Progenitor cell of endocrine pancreas (in vitro differentiated cells): ENCODE measurements around the gene CNPY1. TPM values are rescaled to one million over a fixed set of nuclear protein-coding genes. Genes with fewer than 3 reads are reported as not detected.
A peak's percentile ranks its signal among the peaks of the same experiment; 100 is the strongest.

ENCODE experiments used
- DNase-seq: peaks from one replicate; pipeline ENCODE4 v3.0.0; 2021; ENCODE audit warnings: low spot score; ENCODE audit not compliant: unreplicated experiment
- H3K27ac Mint-ChIP-seq: 2 replicates; pipeline ENCODE4 v1.8.0; 2021; ENCODE audit warnings: mild to moderate bottlenecking, moderate library complexity, mixed read lengths
- H3K27me3 Mint-ChIP-seq: 2 replicates; pipeline ENCODE4 v1.8.0; 2021; ENCODE audit warnings: mixed read lengths
- H3K36me3 Mint-ChIP-seq: 2 replicates; pipeline ENCODE4 v1.8.0; 2022; ENCODE audit warnings: mixed read lengths; ENCODE audit not compliant: insufficient read depth
- H3K4me1 Mint-ChIP-seq: 2 replicates; pipeline ENCODE4 v1.8.0; 2021; ENCODE audit warnings: low read depth, mixed read lengths
- H3K4me3 Mint-ChIP-seq: 2 replicates; pipeline ENCODE4 v1.8.0; 2021; ENCODE audit warnings: low read depth, mild to moderate bottlenecking, moderate library complexity, mixed read lengths
- H3K9me3 Mint-ChIP-seq: 2 replicates; pipeline ENCODE4 v1.8.0; 2021; ENCODE audit warnings: low read depth, mixed read lengths
- total RNA-seq: library from RNA; stranded (reverse); gene quantifications from 2 replicates; pipeline ENCODE4 v1.2.1, GENCODE V29; 2021
- TF ChIP-seq, protein P1 (sequence below): fragments of 200-600 bp; sonication (generic); IDR thresholded peaks from one replicate; pipeline ENCODE4 v1.5.0; 2021; ENCODE audit warnings: antibody characterized with exemption, mild to moderate bottlenecking; ENCODE audit not compliant: unreplicated experiment

Gene CNPY1
- total RNA-seq, 1 donor from 2014 or later: not detected

DNA sequence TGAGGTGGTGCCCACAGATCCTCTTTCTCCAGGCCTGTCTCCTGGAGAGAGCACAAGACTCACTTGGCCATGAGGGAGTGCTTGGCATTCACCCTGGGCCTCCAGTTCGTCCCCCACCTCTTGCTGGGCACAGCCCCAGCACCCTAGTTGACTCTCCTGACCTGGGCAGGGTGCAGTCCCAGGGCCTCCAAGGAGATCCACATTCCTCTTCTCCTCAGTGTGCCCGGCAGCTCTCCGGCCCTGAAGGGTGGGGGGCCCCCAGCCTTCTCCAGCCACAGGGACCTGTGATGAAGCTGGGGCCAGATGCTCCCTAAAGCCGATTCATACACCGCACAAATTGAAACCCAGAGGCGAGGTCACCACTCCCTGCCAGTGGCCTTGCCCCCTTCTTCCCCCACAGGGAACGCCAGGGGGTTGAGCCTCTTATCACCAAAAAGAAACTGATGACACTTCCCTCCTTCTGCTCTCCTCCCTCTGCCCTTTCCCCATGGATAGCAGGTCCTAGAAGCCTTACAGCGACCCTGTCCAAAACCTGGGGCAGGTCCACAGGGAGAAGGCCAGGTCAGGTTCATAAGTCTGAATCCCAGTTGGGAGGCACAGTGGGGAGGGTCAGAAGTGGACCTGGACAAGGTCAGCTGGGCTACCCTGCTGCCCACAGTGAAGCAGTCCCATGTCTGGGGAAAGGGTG is 85.3 kb downstream of the CNPY1 start:
- H3K4me3 Mint-ChIP-seq: no peak overlapping the region
- H3K27me3 Mint-ChIP-seq: peaks cover 85% of the 10 kb centered on the region
- peaks cover 5% of the 10 kb centered on the region for H3K4me1 Mint-ChIP-seq
- no peaks in the 10 kb centered on the region for H3K9me3 Mint-ChIP-seq
- H3K36me3 Mint-ChIP-seq: no peaks in the 10 kb centered on the region
- TF ChIP-seq, protein P1, sequence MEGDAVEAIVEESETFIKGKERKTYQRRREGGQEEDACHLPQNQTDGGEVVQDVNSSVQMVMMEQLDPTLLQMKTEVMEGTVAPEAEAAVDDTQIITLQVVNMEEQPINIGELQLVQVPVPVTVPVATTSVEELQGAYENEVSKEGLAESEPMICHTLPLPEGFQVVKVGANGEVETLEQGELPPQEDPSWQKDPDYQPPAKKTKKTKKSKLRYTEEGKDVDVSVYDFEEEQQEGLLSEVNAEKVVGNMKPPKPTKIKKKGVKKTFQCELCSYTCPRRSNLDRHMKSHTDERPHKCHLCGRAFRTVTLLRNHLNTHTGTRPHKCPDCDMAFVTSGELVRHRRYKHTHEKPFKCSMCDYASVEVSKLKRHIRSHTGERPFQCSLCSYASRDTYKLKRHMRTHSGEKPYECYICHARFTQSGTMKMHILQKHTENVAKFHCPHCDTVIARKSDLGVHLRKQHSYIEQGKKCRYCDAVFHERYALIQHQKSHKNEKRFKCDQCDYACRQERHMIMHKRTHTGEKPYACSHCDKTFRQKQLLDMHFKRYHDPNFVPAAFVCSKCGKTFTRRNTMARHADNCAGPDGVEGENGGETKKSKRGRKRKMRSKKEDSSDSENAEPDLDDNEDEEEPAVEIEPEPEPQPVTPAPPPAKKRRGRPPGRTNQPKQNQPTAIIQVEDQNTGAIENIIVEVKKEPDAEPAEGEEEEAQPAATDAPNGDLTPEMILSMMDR: no peak
- no peak overlapping the region for H3K27ac Mint-ChIP-seq
- DNase-seq: no peak

DNA sequence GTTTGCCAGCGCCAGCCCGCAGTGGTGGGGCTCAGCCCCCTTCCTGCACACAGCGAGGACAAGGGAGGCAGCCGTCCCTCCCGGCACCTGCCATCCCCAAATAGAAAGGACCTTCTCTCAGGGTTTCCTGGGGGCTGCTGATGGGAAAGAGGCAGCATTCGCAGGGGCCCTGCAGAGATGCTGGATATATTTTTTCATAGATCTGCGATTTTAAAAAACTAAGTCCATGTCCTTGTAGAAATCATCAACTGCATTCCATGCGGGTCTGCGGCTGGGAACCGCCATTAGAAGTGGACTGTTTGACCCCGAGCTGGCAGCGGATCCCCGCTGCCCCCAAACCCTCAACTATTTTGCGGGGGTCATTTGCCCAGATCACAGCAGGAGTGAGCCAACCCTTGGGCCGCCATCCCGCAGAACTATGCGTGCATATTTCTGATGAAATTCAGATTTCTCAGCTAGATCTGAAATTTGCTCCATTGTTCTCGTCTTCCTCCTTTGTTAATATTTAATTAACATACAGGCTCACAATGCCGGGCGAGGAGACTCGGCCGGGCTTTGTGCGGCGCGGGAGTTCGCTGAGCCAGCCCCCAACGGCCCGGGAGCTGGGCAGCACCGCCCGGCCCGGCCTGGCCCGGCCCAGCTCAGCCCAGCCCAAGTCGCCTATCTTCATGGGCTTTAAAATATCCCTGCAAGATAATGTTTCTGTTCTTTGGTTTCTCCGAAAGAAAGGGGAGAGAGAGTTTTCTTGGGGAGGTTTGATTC is 86.5 kb downstream of the CNPY1 start:
- H3K27me3 Mint-ChIP-seq: peaks cover 85% of the 10 kb centered on the region
- no peak for DNase-seq
- H3K36me3 Mint-ChIP-seq: no peaks in the 10 kb centered on the region
- H3K9me3 Mint-ChIP-seq: no peaks in the 10 kb centered on the region
- peaks cover 5% of the 10 kb centered on the region for H3K4me1 Mint-ChIP-seq
- H3K27ac Mint-ChIP-seq: no peak overlapping the region
- no peak overlapping the region for H3K4me3 Mint-ChIP-seq
- TF ChIP-seq, protein P1: no peak

DNA sequence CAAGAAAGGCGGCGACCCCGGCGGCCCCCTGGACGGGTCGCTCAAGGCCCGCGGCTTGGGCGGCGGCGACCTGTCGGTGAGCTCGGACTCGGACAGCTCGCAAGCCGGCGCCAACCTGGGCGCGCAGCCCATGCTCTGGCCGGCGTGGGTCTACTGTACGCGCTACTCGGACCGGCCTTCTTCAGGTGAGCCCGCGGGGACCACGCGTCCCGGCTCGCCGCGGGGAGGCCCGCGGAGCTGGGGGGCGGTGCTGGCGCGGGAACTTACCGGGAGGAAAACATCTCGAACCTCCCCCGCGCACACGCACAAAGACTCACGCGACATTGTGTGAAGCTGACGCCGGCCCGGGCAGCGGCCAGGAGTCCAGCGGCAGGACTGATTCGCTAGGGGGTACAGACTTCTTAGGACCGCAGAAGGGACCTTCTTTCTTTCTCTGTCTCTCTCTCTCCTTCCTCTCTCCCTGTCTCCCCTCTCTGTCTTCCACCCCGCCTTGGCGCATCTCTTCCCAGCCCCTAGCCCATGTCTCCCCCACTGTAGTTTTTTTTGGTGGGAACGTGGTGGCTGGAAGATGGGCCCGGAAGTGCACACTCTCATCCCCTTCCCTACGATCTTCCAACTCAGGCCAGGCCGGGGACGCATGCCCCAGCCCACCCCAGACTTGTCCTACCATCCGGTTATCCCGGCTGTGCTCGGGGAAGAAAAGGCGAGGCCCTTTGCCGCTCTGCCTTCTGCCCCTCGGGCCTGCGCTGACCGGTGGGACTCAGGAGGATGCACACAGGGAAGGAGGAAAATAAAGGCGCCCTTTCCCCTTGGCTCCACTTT is 87.3 kb downstream of the CNPY1 start:
- H3K36me3 Mint-ChIP-seq: no peaks in the 10 kb centered on the region
- no peak for DNase-seq
- no peaks in the 10 kb centered on the region for H3K9me3 Mint-ChIP-seq
- H3K4me3 Mint-ChIP-seq: peak overlapping the region; percentile 14
- TF ChIP-seq, protein P1: no peak
- peaks cover 5% of the 10 kb centered on the region for H3K4me1 Mint-ChIP-seq
- H3K27me3 Mint-ChIP-seq: peaks cover 85% of the 10 kb centered on the region
- no peak overlapping the region for H3K27ac Mint-ChIP-seq

DNA sequence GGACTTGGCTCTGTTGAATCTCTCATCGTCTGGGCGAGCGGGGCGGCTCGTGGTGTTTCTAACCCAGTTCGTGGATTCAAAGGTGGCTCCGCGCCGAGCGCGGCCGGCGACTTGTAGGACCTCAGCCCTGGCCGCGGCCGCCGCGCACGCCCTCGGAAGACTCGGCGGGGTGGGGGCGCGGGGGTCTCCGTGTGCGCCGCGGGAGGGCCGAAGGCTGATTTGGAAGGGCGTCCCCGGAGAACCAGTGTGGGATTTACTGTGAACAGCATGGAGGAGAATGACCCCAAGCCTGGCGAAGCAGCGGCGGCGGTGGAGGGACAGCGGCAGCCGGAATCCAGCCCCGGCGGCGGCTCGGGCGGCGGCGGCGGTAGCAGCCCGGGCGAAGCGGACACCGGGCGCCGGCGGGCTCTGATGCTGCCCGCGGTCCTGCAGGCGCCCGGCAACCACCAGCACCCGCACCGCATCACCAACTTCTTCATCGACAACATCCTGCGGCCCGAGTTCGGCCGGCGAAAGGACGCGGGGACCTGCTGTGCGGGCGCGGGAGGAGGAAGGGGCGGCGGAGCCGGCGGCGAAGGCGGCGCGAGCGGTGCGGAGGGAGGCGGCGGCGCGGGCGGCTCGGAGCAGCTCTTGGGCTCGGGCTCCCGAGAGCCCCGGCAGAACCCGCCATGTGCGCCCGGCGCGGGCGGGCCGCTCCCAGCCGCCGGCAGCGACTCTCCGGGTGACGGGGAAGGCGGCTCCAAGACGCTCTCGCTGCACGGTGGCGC is 88.1 kb downstream of the CNPY1 start, which contains the start of gene EN2:
EN2 (plus strand) TSS at position 19 of the 767 bp plus-strand sequence; CDS start at position 268, 249 bp downstream.
- TF ChIP-seq, protein P1: no peak
- H3K36me3 Mint-ChIP-seq: no peaks in the 10 kb centered on the region
- peaks cover 5% of the 10 kb centered on the region for H3K4me1 Mint-ChIP-seq
- H3K27me3 Mint-ChIP-seq: peaks cover 78% of the 10 kb centered on the region
- H3K9me3 Mint-ChIP-seq: no peaks in the 10 kb centered on the region
- no peak within 1 kb of the TSS for H3K27ac Mint-ChIP-seq
- no peak for DNase-seq
- peak within 1 kb of the TSS; percentile 47 for H3K4me3 Mint-ChIP-seq
